A673 (cell line): ENCODE measurements around the gene MROH2B.
A peak's percentile ranks its signal among the peaks of the same experiment; 100 is the strongest.

Experiments
- CTCF ChIP-seq: fragments of 300-800, 200-600 bp; sonication (generic); conservative IDR thresholded peaks from 2 replicates; pipeline ENCODE4 v1.5.1; 2017; ENCODE audit warnings: low read depth, mild to moderate bottlenecking, antibody characterized with exemption, low read length, moderate library complexity, mixed read lengths
- EZH2 ChIP-seq: fragments of 200-600 bp; sonication (generic); IDR thresholded peaks from 2 replicates; pipeline ENCODE4 v1.6.1; 2017; ENCODE audit warnings: borderline replicate concordance, low read depth, mild to moderate bottlenecking, mixed read lengths, antibody characterized with exemption, low read length; ENCODE audit not compliant: poor library complexity, severe bottlenecking

- no peak for TF ChIP-seq EZH2
- TF ChIP-seq CTCF = peak; percentile 39
Measured at GRCh38 chr5:40962207-40962955, 108.8 kb downstream of the MROH2B start.
